ENCODE results near the gene RSU1.

DNA sequence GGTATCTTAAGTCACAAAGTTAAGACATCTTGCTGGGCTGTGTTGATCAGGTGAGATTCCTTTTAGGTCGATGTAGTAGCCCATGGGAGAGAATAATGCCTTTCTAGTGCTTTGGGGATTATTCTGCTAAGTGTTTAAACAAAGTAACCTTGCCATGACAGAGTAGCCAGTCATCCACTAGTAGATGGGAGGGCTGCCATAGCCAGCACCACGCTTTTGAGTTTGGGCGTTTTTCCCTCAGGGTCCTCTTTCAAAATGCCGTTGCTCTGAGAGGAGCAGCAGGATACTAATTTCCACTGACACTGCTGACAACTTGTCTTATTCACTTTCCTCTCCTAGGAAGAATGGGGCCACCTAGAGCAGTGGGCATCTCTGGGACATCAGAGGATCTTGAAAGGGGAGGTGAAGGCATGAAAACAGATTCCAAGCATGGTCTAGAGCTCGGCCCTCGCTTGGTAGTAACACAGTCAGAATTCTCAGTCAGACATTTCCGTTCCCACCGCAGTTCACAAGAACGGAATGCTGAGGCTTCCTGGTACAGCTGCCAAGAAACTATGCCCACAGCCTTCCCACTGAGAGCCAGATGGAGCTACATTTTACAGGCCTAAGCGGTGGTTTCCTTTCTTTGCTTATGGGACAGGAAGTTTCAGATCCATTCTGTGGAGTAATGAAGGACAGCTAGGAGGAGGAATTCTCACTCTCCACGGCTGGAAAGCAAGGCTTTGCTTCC, 15.3 kb upstream of the RSU1 start:
- no peak for TF ChIP-seq FOXM1 (IDR thresholded peaks at IDR 0.05; ENCODE audit: low read depth, low read length)
- no peak for TF ChIP-seq SMC3 (IDR thresholded peaks at IDR 0.05; ENCODE audit: borderline replicate concordance, low read length)
- TF ChIP-seq, protein P1, sequence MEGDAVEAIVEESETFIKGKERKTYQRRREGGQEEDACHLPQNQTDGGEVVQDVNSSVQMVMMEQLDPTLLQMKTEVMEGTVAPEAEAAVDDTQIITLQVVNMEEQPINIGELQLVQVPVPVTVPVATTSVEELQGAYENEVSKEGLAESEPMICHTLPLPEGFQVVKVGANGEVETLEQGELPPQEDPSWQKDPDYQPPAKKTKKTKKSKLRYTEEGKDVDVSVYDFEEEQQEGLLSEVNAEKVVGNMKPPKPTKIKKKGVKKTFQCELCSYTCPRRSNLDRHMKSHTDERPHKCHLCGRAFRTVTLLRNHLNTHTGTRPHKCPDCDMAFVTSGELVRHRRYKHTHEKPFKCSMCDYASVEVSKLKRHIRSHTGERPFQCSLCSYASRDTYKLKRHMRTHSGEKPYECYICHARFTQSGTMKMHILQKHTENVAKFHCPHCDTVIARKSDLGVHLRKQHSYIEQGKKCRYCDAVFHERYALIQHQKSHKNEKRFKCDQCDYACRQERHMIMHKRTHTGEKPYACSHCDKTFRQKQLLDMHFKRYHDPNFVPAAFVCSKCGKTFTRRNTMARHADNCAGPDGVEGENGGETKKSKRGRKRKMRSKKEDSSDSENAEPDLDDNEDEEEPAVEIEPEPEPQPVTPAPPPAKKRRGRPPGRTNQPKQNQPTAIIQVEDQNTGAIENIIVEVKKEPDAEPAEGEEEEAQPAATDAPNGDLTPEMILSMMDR (IDR thresholded peaks at IDR 0.05 in 2 of 3, conservative IDR thresholded peaks at IDR 0.05 in 1 of 3; ENCODE audit: control insufficient read depth in 2 of 3, extremely low read depth in 1 of 3, insufficient read depth in 1 of 3, low read depth in 3 of 3, low read length in 3 of 3): no peak
- no peak for TF ChIP-seq IKZF1 (conservative IDR thresholded peaks at IDR 0.05)
- TF ChIP-seq EP300 (IDR thresholded peaks at IDR 0.05; ENCODE audit: borderline replicate concordance in 1 of 2, control insufficient read depth in 1 of 2, low read depth in 2 of 2, low read length in 2 of 2): no peak
